Measurements from ENCODE around the gene NEXN. TPM values are rescaled to one million over a fixed set of nuclear protein-coding genes. Genes with fewer than 3 reads are reported as not detected.

Gene NEXN
- total and polyA plus RNA-seq, 7 experiments from 2014 or later = 0.33 to 2.6 (median 0.78) TPM

Other genes with a start within 250 kb of the NEXN start
- gene ZZZ3, start 206.0 kb upstream of the NEXN start, total RNA-seq = 10 to 100 TPM; 40.9 to 76.1 (median 59.5) TPM
- gene ZZZ3, start 206.0 kb upstream of the NEXN start, polyA plus RNA-seq = 10 to 100 TPM; 33.5 to 42.2 TPM
- 100 to 1,000 TPM in 1 of 5 experiments, 10 to 100 TPM in 4; 54.0 to 101 (median 86.4) TPM for gene USP33, start 128.8 kb upstream of the NEXN start, total RNA-seq
- 10 to 100 TPM; 42.0 to 52.1 TPM for gene USP33, start 128.8 kb upstream of the NEXN start, polyA plus RNA-seq
- gene MIGA1, start 109.0 kb upstream of the NEXN start, total RNA-seq = 10 to 100 TPM; 12.1 to 23.5 (median 15.9) TPM
- gene MIGA1, start 109.0 kb upstream of the NEXN start, polyA plus RNA-seq = 10 to 100 TPM in 1 of 2 donors, 1 to 10 TPM in 1; 8.8 to 11.6 TPM
- gene FUBP1, start 90.4 kb downstream of the NEXN start, total RNA-seq = 100 to 1,000 TPM; 182 to 253 (median 224) TPM
- 10 to 100 TPM; 58.0 to 61.8 TPM for gene FUBP1, start 90.4 kb downstream of the NEXN start, polyA plus RNA-seq
- gene DNAJB4, start 116.3 kb downstream of the NEXN start, total RNA-seq = 10 to 100 TPM; 11.4 to 20.1 (median 18.2) TPM
- gene DNAJB4, start 116.3 kb downstream of the NEXN start, polyA plus RNA-seq = 1 to 10 TPM; 5.9 to 7.2 TPM
- gene GIPC2, start 157.3 kb downstream of the NEXN start, total RNA-seq = under 1 TPM in 2 of 5 experiments, not detected in 3; 0.57 to 0.60 TPM
- gene GIPC2, start 157.3 kb downstream of the NEXN start, polyA plus RNA-seq = under 1 TPM; 0.05 to 0.32 TPM

Measured in naive thymus-derived CD4-positive, alpha-beta T cell (primary cell).